ENCODE results near the gene IRAK1. TPM values are rescaled to one million over a fixed set of nuclear protein-coding genes. Genes with fewer than 3 reads are reported as not detected.

The IRAK1 gene
- total RNA-seq, 1 donor from 2014 or later: 43.1 TPM

DNA sequence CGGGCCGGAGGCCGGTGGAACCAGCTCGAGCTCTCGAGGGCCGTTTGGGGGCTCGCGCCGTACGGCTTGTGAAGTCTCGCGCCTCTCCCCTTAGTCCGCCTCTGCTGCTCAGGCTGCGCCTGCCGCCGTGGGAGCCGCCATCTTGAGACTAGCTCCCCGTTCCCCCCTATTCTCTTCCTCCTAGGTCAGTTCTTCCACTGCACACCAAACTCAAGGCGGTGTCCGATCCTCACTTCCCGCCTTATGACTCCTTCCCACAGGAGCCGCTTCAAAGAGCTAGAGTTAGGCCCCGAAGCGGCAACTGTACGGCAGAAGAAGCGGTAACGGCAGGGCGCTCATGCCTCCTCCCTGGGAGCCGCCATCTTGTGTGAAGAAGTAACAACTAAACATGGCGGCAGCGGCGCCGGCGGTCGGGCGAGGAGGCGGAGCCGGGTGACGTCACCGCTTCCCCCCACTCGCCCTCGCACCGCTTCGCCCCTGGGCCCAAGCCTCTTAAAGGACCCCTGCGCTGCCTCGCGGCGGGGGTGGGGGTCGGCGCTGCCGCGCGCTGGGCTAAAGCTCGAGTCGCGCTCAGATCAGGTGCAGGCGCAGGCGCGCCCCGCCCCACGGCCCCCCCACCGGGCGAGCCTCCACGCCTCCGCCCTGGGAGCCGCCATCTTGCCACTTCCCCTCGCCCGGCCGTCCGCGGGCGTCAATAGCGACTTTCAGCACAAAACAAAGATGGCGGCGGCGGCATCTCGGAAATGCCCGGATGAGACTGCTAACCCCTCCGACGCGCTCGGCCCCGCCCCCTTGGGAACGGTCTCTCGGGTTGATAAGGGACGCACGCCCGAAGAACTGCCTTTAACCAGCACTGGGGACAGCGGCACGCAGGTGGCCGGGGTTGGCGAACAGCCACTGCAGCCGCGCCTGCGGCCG, 48.0 kb downstream of the IRAK1 start, which contains the start of gene HCFC1:
Gene HCFC1, minus strand, starts transcription at position 369 of the 918 bp plus-strand sequence. CDS start 978 bp downstream, outside the sequence.
- peak; percentile 94 for DNase-seq (ENCODE audit: low spot score)

DNA sequence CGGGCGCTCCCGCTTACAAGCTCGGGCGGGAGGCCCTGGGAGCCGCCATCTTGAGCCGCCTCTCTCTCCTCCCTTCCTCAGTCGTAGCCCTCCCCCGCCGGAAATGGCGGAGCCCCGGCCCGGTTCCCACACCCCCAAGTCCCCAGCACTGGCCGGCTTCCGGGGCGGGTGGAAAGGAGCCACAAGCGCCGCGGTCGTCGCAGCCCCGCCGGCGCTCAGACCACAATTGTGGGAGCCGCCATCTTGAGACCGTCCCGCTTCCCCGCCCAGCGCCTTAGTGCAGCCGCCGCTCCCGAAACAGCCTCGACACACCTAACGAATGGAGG, 48.6 kb downstream of the IRAK1 start:
- DNase-seq (ENCODE audit: low spot score): peak; percentile 88

DNA sequence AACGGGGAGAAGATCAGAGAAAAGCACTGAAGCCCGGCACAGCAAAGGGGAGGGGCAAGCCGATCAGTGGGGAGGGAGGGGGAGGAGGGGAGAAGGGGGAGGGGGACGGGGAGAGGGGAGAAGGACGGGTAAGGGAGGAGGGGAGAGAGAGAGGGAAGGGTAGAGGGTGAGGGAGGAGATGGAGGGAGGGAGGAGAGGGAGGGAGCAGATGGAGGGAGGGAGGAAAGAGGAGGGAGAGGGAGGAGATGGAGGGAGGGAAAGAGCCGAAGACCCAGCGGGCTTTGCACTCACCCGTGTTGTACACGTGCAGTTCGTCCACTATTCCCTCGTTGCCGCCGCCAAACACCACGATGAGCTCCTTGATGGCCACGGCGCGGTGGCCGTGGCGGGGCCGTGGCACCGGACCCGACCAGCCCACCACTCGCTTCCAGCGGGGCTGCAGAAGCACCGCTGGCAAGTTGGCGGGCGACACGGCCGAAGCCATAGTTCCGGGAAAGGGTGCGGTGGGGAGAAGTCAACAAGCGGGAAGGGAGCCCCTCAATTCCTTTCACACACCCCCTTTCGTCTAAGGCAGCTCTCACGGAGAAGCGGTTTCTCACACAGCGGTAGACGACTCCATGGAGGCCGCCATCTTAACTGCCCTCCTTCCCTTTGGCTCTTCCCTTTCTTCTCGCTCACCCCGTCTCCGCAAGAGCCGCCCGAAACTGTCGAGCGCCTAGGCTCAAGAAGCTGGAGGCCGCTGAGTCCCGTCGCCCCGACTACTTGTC, 49.2 kb downstream of the IRAK1 start:
- peak; percentile 66 for DNase-seq (ENCODE audit: low spot score)

DNA sequence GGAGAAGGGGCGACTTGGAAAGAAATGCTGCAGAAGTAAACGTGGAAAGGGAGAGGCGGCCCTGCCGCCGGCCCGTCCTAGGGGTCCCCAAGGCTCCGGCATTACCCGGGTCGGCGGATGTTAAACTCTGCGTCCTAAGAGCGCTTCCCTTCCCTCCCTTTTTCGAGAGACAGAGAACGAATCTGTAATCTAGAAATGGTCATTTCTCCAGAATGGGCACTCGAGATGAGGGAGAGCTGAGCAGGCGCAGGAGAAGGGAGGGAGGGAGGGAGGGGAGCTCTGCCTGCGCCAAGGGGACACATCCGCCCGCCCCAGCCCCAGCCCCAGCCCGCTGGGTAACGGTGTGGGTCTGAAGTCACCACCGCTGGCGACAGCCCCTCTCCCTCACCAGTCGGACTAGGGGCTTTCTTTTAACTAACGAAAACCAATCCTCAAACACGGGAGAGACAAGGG, 49.8 kb downstream of the IRAK1 start:
- DNase-seq (ENCODE audit: low spot score): peak; percentile 59

DNA sequence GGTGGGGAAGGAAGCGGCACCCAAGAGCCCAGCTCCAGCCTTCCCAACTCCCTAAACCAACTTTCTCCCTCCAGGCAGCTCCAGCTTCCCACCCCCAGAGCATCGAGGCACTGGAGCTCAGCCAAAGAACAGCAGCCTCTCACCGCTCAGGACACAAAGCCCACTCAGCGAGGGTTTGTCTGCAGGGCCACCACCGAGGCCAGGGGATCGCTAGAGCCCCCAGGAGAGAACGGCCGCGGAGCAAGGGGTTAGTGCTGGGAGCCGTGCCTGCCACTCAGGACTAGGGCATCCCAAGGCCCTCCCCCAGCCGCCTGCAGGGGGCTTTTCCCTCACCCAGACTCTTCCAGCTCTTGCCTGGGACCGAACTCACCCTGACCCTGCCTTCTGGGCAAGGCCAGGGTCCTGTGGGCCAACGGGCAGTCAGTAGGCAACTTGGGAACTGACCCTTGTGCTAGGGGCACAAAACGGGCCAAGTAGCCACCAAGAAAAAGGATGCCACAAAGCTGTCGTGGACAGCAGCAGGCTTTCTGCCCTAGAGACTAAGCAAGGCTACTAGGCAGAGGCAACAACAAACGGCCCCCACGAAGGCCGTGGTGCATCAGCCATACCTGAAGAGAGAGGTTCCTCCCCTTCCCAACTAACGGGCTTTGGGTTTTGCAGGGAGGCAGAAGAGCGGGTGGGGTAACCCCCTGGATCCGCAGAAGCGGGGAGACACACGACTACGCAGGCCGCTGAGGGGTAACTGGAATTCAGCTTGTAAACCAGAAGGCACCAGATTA, 50.4 kb downstream of the IRAK1 start:
- no peak for DNase-seq (ENCODE audit: low spot score)

DNA sequence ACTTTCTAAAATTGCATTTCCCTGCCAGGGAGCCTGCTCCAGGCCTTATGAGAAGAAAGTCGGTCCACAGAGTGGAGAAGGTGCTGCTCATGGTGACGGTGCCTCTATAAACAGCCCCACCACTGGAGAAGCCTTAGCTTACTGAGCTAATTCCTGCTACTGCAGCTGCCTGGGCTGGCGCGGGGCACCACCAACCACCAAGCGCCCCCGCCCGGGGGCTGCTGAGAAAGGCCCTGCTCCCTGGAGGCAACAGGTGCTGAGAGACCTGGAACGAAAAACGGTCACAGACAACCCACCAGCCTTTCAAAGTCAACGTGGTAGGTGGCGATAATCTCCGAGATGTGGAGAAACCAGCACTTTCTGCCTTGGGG, 51.0 kb downstream of the IRAK1 start:
- no peak for DNase-seq (ENCODE audit: low spot score)

DNA sequence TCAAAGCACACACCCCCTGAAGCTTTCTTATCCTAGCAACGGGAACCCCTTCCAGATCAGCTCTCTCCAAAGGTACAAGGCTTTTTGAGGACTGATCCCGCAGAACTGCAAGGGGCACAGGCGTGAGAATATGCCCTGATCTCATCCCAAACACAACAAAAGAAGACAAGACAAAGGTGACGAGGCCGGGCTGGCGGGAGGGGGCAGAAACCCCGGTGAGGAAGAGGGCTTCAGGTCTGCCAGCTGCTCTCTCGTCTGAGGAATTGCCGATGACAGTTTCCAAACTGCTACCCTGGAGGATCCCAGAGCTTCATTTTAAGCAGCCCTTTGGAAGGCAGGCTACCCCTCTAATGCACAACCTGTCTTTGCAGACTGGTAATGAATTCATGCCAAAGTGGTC, 51.4 kb downstream of the IRAK1 start:
- DNase-seq (ENCODE audit: low spot score): no peak

DNA sequence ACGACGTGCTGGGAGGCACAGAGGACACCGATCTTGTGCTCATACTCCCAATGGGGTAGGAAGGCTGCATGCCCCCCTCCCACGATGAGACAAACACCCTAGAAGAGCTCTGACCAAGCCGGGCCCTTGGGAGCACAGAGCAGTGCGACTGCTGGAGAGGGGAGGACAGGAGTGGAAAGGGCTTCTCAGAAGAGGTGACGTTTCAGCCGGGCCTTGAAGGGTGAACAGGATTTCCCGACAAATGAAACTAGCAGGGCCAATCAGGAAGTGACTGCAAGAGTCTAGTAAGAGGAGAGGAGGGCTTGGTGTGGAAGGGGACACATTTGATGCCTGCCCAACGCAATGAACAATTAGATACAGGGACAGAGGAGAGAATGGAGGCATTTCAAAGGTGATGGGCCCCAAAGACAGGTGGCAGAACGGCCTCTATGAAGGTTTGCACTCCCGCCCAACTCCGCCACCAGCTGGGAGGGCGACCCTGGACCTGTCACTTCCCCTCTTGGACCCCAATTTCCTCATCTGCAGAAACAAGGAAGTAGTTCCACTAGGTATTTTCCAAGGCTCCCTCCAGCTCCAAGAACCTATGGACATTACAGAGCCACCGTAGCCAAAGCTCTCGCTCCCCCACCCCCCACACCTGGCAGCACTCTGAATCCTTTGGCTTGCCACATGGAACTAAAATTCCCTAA, 52.0 kb downstream of the IRAK1 start:
- no peak for DNase-seq (ENCODE audit: low spot score)

DNA sequence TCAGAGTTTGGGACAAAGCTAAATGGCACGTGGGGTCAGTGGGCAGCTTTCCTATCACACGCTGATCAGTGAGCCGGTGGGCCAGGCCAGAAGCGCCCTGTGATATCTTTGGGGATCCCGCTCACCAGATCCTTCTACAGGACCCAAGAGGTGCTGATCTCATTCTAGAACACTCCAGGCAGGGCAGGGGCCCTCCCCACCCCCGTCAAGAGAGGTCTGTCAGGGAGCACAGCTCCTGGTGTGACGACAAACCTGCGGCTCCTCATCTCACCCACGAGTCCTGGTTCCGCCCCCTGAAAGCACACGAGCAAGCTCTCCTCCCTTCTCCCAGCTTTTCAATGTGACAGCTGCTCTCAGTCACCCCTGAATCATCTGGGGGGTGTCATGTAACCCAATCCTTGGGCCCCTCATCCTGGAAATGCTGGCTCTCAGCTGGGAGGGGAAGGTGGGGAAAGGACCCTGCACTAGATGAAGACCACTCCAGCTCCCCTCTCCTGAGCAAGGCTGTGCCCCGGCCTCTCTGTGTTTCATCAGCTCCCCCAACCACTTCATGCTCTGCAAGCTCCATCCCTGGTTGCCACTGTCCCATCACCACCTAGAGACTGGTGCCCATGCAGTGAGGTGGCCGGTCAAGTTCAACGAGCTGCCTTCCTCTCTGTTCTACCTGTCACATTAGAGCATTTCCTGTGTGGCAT, 52.7 kb downstream of the IRAK1 start:
- no peak for DNase-seq (ENCODE audit: low spot score)

DNA sequence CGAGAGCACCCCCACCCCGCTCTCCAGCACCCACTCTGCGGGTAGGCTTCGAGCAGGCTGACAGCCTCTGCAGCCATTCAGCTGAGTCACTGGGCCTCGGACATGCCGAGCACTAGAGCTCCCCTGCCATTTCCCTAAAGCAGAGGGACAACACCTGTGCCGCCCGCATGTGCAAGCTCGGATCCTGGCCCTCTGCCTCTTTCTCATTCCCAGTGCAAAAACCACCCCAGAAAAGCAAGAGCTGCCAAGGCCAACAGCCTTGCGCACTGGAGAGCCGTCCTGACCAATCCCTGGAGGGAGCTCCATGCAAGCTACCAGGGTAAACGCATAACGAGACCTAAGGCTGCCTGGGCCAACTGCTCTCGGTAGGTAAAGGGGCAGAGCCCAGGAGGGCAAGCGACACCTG, 53.4 kb downstream of the IRAK1 start:
- DNase-seq (ENCODE audit: low spot score): no peak

DNA sequence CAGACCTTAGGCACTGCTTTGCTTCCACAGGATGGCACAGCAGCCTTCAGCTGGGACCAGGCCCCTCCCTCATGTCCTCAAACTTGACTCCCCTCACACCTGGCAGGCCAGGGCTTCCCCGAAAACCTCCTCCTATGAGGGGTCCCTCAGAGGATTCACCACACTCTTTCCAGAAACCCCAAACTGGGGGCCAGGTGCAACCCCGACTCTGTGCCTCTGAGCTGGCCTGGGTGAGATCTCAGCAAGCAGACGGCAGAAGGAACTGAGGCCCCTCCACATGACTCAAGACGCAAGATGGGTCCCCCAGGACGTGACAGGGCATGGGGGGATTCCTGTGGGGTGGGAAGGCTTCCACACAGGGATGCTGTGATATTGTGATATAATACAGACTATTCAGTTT, 54.3 kb downstream of the IRAK1 start:
- DNase-seq (ENCODE audit: low spot score): no peak

DNA sequence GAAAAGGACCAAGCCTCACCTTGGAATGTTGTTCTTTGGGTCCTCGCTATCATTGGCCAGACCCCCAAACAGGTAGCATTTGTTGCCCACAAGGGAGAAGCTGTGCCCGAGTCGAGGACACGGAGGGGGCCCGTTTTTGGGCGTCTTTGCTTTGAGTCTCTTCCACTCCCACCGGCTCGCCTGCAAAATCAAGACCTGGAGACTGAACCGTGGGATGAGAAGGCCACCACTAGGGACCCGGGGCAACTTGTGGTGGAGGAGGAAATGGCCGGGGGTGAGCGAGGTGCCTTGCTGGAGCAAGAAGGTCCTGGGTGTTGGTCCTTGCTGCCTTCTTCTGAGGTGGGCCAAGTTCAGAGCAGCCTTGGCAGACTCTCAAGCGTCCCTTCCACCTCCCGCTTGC, 55.6 kb downstream of the IRAK1 start:
- no peak for DNase-seq (ENCODE audit: low spot score)

DNA sequence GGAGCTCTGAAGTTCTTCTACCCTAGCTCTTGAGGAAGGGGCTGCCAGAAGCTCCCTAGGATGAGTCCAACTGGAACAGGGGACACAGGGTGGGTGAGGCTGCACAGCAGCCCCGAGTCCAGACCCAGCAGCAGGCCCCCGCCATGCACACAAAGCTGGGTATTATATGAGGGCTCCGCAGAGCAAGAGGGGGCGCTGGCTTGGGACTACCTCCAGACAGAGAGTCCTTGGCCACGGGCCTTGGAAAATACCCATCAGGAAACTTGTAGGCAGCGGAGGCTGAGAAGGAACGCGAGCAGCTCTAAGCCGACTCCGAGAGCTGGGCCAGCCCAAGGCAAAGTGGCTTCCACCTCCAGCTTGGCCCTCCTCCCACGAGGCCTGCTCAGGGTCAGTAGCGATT, 56.2 kb downstream of the IRAK1 start:
- DNase-seq (ENCODE audit: low spot score): no peak

DNA sequence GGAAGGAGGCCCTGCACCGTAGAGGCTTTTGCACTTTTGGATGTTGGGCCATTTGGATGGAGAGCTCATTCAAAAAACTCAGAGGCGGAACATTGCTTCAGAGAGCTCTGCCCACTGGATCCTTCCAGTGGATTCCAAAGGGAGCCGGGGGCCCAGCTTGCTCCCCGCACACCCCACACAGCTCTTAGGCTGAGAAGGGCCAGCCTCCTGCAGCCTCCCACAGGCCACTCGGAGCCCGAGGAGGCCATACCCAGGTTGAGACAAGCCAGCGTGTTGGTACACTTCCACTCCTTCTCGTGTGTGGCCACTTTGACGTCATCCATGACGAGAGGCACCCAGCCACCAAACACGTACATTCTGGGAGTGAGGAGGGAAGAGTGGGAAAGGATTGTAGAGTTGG, 58.4 kb downstream of the IRAK1 start:
- DNase-seq (ENCODE audit: low spot score): no peak

DNA sequence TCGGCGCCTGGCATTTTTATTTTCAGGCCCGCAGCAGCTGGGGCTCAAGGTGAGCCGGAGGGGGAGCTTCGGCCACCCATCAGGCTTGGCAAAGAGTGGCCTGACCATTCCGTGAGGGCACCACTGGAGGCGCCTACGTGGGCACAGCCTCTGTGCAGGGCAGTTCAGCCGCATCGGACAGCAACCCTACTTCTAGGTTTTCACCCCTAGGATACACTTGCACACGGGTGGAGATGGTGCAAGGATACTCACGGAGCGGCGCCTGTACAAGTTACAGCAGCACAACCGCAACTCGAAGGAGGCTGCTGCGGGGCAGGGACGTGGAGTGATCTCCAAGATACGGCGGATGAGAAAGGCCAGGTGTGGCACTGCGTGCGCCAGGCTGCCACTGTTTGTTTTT, 58.9 kb downstream of the IRAK1 start:
- no peak for DNase-seq (ENCODE audit: low spot score)

Other genes starting within 250 kb of the IRAK1 start
- gene SRPK3, start 238.9 kb downstream of the IRAK1 start, total RNA-seq (ENCODE audit: insufficient read depth, low replicate concordance): not detected
- gene IDH3G, start 225.5 kb downstream of the IRAK1 start, total RNA-seq (ENCODE audit: insufficient read depth, low replicate concordance): 17.1 TPM
- gene SSR4, start 225.2 kb downstream of the IRAK1 start, total RNA-seq (ENCODE audit: insufficient read depth, low replicate concordance): 135 TPM
- gene PDZD4, start 189.4 kb downstream of the IRAK1 start, total RNA-seq (ENCODE audit: insufficient read depth, low replicate concordance): 7.7 TPM
- 18.8 TPM for gene L1CAM, start 133.7 kb downstream of the IRAK1 start, total RNA-seq (ENCODE audit: insufficient read depth, low replicate concordance)
- gene AVPR2, start 115.2 kb downstream of the IRAK1 start, total RNA-seq (ENCODE audit: insufficient read depth, low replicate concordance): 3.1 TPM
- 49.4 TPM for gene ARHGAP4, start 93.6 kb downstream of the IRAK1 start, total RNA-seq (ENCODE audit: insufficient read depth, low replicate concordance)
- 4.1 TPM for gene NAA10, start 84.9 kb downstream of the IRAK1 start, total RNA-seq (ENCODE audit: insufficient read depth, low replicate concordance)
- 11.1 TPM for gene RENBP, start 75.3 kb downstream of the IRAK1 start, total RNA-seq (ENCODE audit: insufficient read depth, low replicate concordance)
- 7.2 TPM for gene HCFC1, start 48.1 kb downstream of the IRAK1 start, total RNA-seq (ENCODE audit: insufficient read depth, low replicate concordance)
- 140 TPM for gene TMEM187, start 47.1 kb downstream of the IRAK1 start, total RNA-seq (ENCODE audit: insufficient read depth, low replicate concordance)
- gene MECP2, start 77.8 kb upstream of the IRAK1 start, total RNA-seq (ENCODE audit: insufficient read depth, low replicate concordance): 18.8 TPM
- gene OPN1LW, start 124.3 kb upstream of the IRAK1 start, total RNA-seq (ENCODE audit: insufficient read depth, low replicate concordance): not detected
- gene OPN1MW, start 162.7 kb upstream of the IRAK1 start, total RNA-seq (ENCODE audit: insufficient read depth, low replicate concordance): not detected
- gene OPN1MW2, start 199.9 kb upstream of the IRAK1 start, total RNA-seq (ENCODE audit: insufficient read depth, low replicate concordance): not detected
- gene OPN1MW3, start 237.7 kb upstream of the IRAK1 start, total RNA-seq (ENCODE audit: insufficient read depth, low replicate concordance): not detected